ENCODE results near the gene BCL6. TPM values are rescaled to one million over a fixed set of nuclear protein-coding genes. Genes with fewer than 3 reads are reported as not detected.

The BCL6 gene
- total and polyA plus RNA-seq, 9 of the 15 experiments (the other 6 are each of a cell fraction or from before 2014, with no cell fraction given) = 0.08 to 3.5 (median 1.6) TPM

- Histone ChIP-seq H3K4me2 (ENCODE audit: insufficient read depth, low read length) (no peak overlapping the region), H3K27ac (ENCODE audit: extremely low read depth, low read depth, low read length) (no peak overlapping the region), H3K4me3 (no peak overlapping the region), H3K27me3 (ENCODE audit: control insufficient read depth in 2 of 2, insufficient read depth in 2 of 2, low read length in 2 of 2) (peaks cover 0 to 26% of the 10 kb centered on the region in 2 experiments; a peak in 3 of 5 replicates), H3K9me3 (replicated peaks; ENCODE audit: control insufficient read depth, insufficient read depth, low read depth, low read length) (no peaks in the 10 kb centered on the region), H3K36me3 (ENCODE audit: control insufficient read depth, insufficient read depth, low read length) (no peaks in the 10 kb centered on the region), H2AFZ (ENCODE audit: low read depth, low read length) (no peak overlapping the region), H3K9me1 (ENCODE audit: control insufficient read depth, insufficient read depth, low read length) (no peaks in the 10 kb centered on the region), H3K4me1 (replicated peaks in 1 of 2; ENCODE audit: control insufficient read depth in 2 of 2, insufficient read depth in 2 of 2, low read length in 2 of 2) (peaks cover 0 to 8% of the 10 kb centered on the region in 2 experiments; a peak in 1 of 5 replicates), H4K20me1 (replicated peaks; ENCODE audit: control insufficient read depth, insufficient read depth, low read length) (no peaks in the 10 kb centered on the region), H3K9ac (ENCODE audit: insufficient read depth in 1 of 2, low read depth in 2 of 2, low read length in 2 of 2) (no peak overlapping the region), H3K79me2 (ENCODE audit: control insufficient read depth, insufficient read depth, low read length) (no peaks in the 10 kb centered on the region)
- ChIA-PET POLR2A (interaction anchor here (1.0 kb wide), 1 partner anchor 11 kb away, joined by 4 read pairs; no protein-coding TSS in a partner anchor), CTCF (ENCODE audit: low intra/inter-chr PET ratio) (no interaction called here)
- BruUV-seq (replicated peaks) = no TSS peak
- 0% methylated on average over 4 of the region's 4 CpGs for WGBS (ENCODE audit: insufficient coverage, low coverage, missing lambda C conversion rate)
- DNase-seq (ENCODE audit: extremely low read depth in 1 of 4, low spot score in 3 of 4) (no peak), FAIRE-seq (no peak), ATAC-seq (no peak)
- TF ChIP-seq FOXO4 (CRISPR knock-in tag; IDR thresholded peaks at IDR 0.05) = no peak
- no peak for TF ChIP-seq SRSF1 (IDR thresholded peaks at IDR 0.05; ENCODE audit: low read depth, low read length)
- no peak for TF ChIP-seq ZNF668 (CRISPR knock-in tag; IDR thresholded peaks at IDR 0.05)
- TF ChIP-seq GTF2E2 (tag; IDR thresholded peaks at IDR 0.05) = no peak
- intact Hi-C loops (cut with micrococcal nuclease) (no loop called here), in situ Hi-C loops (cut with MboI) (no loop called here)
Observed at GRCh38 chr3:187696021-187696420, 49.2 kb downstream of the BCL6 start.

- intact Hi-C loops (cut with micrococcal nuclease) = no loop called here
- ATAC-seq (no peak), FAIRE-seq (no peak), DNase-seq (ENCODE audit: extremely low read depth in 1 of 4, low spot score in 3 of 4) (no peak)
- Histone ChIP-seq H3K4me3 (no peak overlapping the region), H4K20me1 (replicated peaks; ENCODE audit: control insufficient read depth, insufficient read depth, low read length) (no peaks in the 10 kb centered on the region), H3K27ac (ENCODE audit: extremely low read depth, low read depth, low read length) (no peak overlapping the region), H3K27me3 (ENCODE audit: control insufficient read depth in 2 of 2, insufficient read depth in 2 of 2, low read length in 2 of 2) (peaks cover 0 to 22% of the 10 kb centered on the region in 2 experiments; a peak in 3 of 5 replicates), H3K9ac (ENCODE audit: insufficient read depth in 1 of 2, low read depth in 2 of 2, low read length in 2 of 2) (no peak overlapping the region), H3K36me3 (ENCODE audit: control insufficient read depth, insufficient read depth, low read length) (no peaks in the 10 kb centered on the region), H2AFZ (ENCODE audit: low read depth, low read length) (no peak overlapping the region), H3K9me1 (ENCODE audit: control insufficient read depth, insufficient read depth, low read length) (no peaks in the 10 kb centered on the region), H3K9me3 (replicated peaks; ENCODE audit: control insufficient read depth, insufficient read depth, low read depth, low read length) (no peaks in the 10 kb centered on the region), H3K79me2 (ENCODE audit: control insufficient read depth, insufficient read depth, low read length) (no peaks in the 10 kb centered on the region), H3K4me1 (replicated peaks in 1 of 2; ENCODE audit: control insufficient read depth in 2 of 2, insufficient read depth in 2 of 2, low read length in 2 of 2) (peaks cover 0 to 8% of the 10 kb centered on the region in 2 experiments; a peak in 1 of 5 replicates), H3K4me2 (ENCODE audit: insufficient read depth, low read length) (no peak overlapping the region)
- ChIA-PET CTCF (ENCODE audit: low intra/inter-chr PET ratio) (no interaction called here), POLR2A (interaction anchor here (1.0 kb wide), 1 partner anchor 12 kb away, joined by 4 read pairs; no protein-coding TSS in a partner anchor)
- in situ Hi-C loops (cut with MboI) = no loop called here
- WGBS (ENCODE audit: insufficient coverage, low coverage, missing lambda C conversion rate) = 1% methylated on average over 4 of the region's 4 CpGs
- TF ChIP-seq MIER1 (IDR thresholded peaks at IDR 0.05; ENCODE audit: low read depth) (no peak), ZNF311 (CRISPR knock-in tag; IDR thresholded peaks at IDR 0.05) (no peak), ZNF507 (tag; conservative IDR thresholded peaks at IDR 0.05) (no peak), HDAC8 (tag; IDR thresholded peaks at IDR 0.05) (no peak), NFIX (CRISPR knock-in tag; IDR thresholded peaks at IDR 0.05; ENCODE audit: low read depth) (no peak), ATF4 (CRISPR knock-in tag; IDR thresholded peaks at IDR 0.05) (no peak), MNT (conservative IDR thresholded peaks at IDR 0.05) (no peak), ELF1 (tag; IDR thresholded peaks at IDR 0.05) (no peak), POLR2G (IDR thresholded peaks at IDR 0.05; ENCODE audit: low read depth, low read length) (no peak)
- no TSS peak for BruUV-seq (replicated peaks)
Observed at GRCh38 chr3:187695449-187695848, 49.8 kb downstream of the BCL6 start.
